Activated CD4-positive, alpha-beta T cell treated with anti-CD3 and anti-CD28 coated beads, Interleukin-2, amount 10 ng/mL, durations not matched to agents 7 days and 5 days (primary cell): Measurements from ENCODE around the gene AGTRAP. TPM values are rescaled to one million over a fixed set of nuclear protein-coding genes. Genes with fewer than 3 reads are reported as not detected.
A peak's percentile ranks its signal among the peaks of the same experiment; 100 is the strongest.

Experiments used
- CTCF ChIA-PET: fragments of 350-600 bp; sonication (Branson Sonifier 250); formaldehyde crosslinking; loops from one replicate; lab custom pipeline; 2021; ENCODE audit warnings: antibody characterized with exemption; lab: Charles Lee
- POLR2A ChIA-PET: fragments of 350-600 bp; sonication (Branson Sonifier 250); formaldehyde crosslinking; loops from one replicate; lab custom pipeline; 2021; ENCODE audit warnings: antibody characterized with exemption; lab: Charles Lee
- DNase-seq: peaks from one replicate; pipeline ENCODE4 v3.0.0-alpha.2; 2020
- H3K27ac Mint-ChIP-seq: one replicate; pipeline ENCODE4 v1.8.0; 2021; ENCODE audit warnings: mild to moderate bottlenecking, moderate library complexity, mixed read lengths
- H3K27me3 Mint-ChIP-seq: one replicate; pipeline ENCODE4 v1.8.0; 2021; ENCODE audit warnings: mixed read lengths
- H3K36me3 Mint-ChIP-seq: one replicate; pipeline ENCODE4 v1.8.0; 2021; ENCODE audit warnings: low read depth, mixed read lengths
- H3K4me1 Mint-ChIP-seq: one replicate; pipeline ENCODE4 v1.8.0; 2021; ENCODE audit warnings: mixed read lengths
- H3K4me3 Mint-ChIP-seq: one replicate; pipeline ENCODE4 v1.8.0; 2021; ENCODE audit warnings: mild to moderate bottlenecking, moderate library complexity, mixed read lengths
- H3K9me3 Mint-ChIP-seq: one replicate; pipeline ENCODE4 v1.8.0; 2021; ENCODE audit warnings: mixed read lengths
- total RNA-seq, 2 experiments: library from RNA; stranded (reverse); gene quantifications; one replicate each; pipeline ENCODE4 v1.2.3, GENCODE V29; 2021

AGTRAP gene
- total RNA-seq, 2 experiments from 2014 or later, result 41.3 to 42.7 TPM

- no peak overlapping the region for H3K27ac Mint-ChIP-seq
- no peak for DNase-seq
- ChIA-PET CTCF (interaction anchor here (1.0 kb wide), 1 partner anchor 9 kb away, joined by 3 read pairs; no protein-coding TSS in a partner anchor), POLR2A (no interaction called here)
- peaks cover 57% of the 10 kb centered on the region for H3K4me1 Mint-ChIP-seq
- H3K9me3 Mint-ChIP-seq, result no peaks in the 10 kb centered on the region
- no peak overlapping the region for H3K4me3 Mint-ChIP-seq
- H3K36me3 Mint-ChIP-seq, result no peaks in the 10 kb centered on the region
- no peaks in the 10 kb centered on the region for H3K27me3 Mint-ChIP-seq
Observed at GRCh38 chr1:11729155-11729497, 6.8 kb upstream of the AGTRAP start.

- POLR2A ChIA-PET, result interaction anchor here (1.1 kb wide), 1 partner anchor 10 kb away, joined by 6 read pairs; no protein-coding TSS in a partner anchor
- Mint-ChIP-seq H3K27ac (peak overlapping the region; percentile 82), H3K4me3 (peak overlapping the region; percentile 60)
Observed at GRCh38 chr1:11729498-11730428, 6.2 kb upstream of the AGTRAP start.

GRCh38 chr1:11730429-11730891 lies 5.5 kb upstream of the AGTRAP start:
- Mint-ChIP-seq H3K36me3 (no peaks in the 10 kb centered on the region), H3K4me1 (peaks cover 50% of the 10 kb centered on the region), H3K27me3 (no peaks in the 10 kb centered on the region), H3K27ac (peak overlapping the region; percentile 82), H3K9me3 (no peaks in the 10 kb centered on the region), H3K4me3 (peak overlapping the region; percentile 60)
- CTCF ChIA-PET, result interaction anchor here (0.8 to 1.4 kb wide), 6 partner anchors 11 to 88 kb away, joined by 3 to 4 read pairs (median 4); partner anchors contain the start of genes FBXO6 and MAD2L2
- peak; percentile 74 for DNase-seq
- POLR2A ChIA-PET, result interaction anchor here (1.1 kb wide), 1 partner anchor 11 kb away, joined by 6 read pairs; no protein-coding TSS in a partner anchor

More at GRCh38 chr1:11729498-11730428, 6.2 kb upstream of the AGTRAP start:
- Mint-ChIP-seq H3K27me3 (no peaks in the 10 kb centered on the region), H3K36me3 (no peaks in the 10 kb centered on the region), H3K9me3 (no peaks in the 10 kb centered on the region), H3K4me1 (peaks cover 54% of the 10 kb centered on the region)
- CTCF ChIA-PET, result interaction anchor here (0.8 to 1.4 kb wide), 5 partner anchors 46 to 87 kb away, joined by 3 to 4 read pairs (median 3); partner anchors contain the start of genes FBXO6 and MAD2L2
- peak; percentile 22 for DNase-seq

GRCh38 chr1:11731691-11732283 lies 4.1 kb upstream of the AGTRAP start:
- CTCF ChIA-PET, result interaction anchor here (0.7 to 1.3 kb wide), 3 partner anchors 12 to 37 kb away, joined by 3 to 4 read pairs (median 4); no protein-coding TSS in a partner anchor
- POLR2A ChIA-PET, result no interaction called here
- Mint-ChIP-seq H3K27ac (peak overlapping the region; percentile 90), H3K27me3 (no peaks in the 10 kb centered on the region), H3K9me3 (no peaks in the 10 kb centered on the region), H3K36me3 (no peaks in the 10 kb centered on the region), H3K4me1 (peaks cover 51% of the 10 kb centered on the region), H3K4me3 (peak overlapping the region; percentile 60)
- peak; percentile 44 for DNase-seq

- Mint-ChIP-seq H3K4me1 (peaks cover 64% of the 10 kb centered on the region), H3K27ac (no peak overlapping the region), H3K36me3 (peaks cover 3% of the 10 kb centered on the region), H3K27me3 (no peaks in the 10 kb centered on the region), H3K9me3 (no peaks in the 10 kb centered on the region), H3K4me3 (no peak overlapping the region)
- CTCF ChIA-PET, result interaction anchor here (1.4 kb wide), 1 partner anchor 69 kb away, joined by 3 read pairs; no protein-coding TSS in a partner anchor
- POLR2A ChIA-PET, result no interaction called here
- DNase-seq, result no peak
Observed at GRCh38 chr1:11733306-11733705, 2.6 kb upstream of the AGTRAP start.

GRCh38 chr1:11735531-11735853 lies 444 bp upstream of the AGTRAP start:
- peaks cover 7% of the 10 kb centered on the region for H3K36me3 Mint-ChIP-seq
- no peak overlapping the region for H3K27ac Mint-ChIP-seq
- ChIA-PET CTCF (interaction anchor here (1.2 to 2.5 kb wide), 3 partner anchors 16 to 698 kb away, joined by 4 to 10 read pairs (median 8); partner anchors contain the start of genes FBXO2 and FBXO44), POLR2A (no interaction called here)
- no peaks in the 10 kb centered on the region for H3K9me3 Mint-ChIP-seq
- DNase-seq, result no peak
- H3K4me3 Mint-ChIP-seq, result peak overlapping the region; percentile 95
- no peaks in the 10 kb centered on the region for H3K27me3 Mint-ChIP-seq
- H3K4me1 Mint-ChIP-seq, result peaks cover 72% of the 10 kb centered on the region

GRCh38 chr1:11736746-11737639 lies 1.1 kb downstream of the AGTRAP start:
- POLR2A ChIA-PET, result no interaction called here

GRCh38 chr1:11738096-11738495 lies 2.2 kb downstream of the AGTRAP start:
- ChIA-PET POLR2A (no interaction called here), CTCF (interaction anchor here (0.7 to 2.5 kb wide), 3 partner anchors 73 to 84 kb away, joined by 3 to 10 read pairs (median 5); partner anchors contain the start of genes FBXO2 and FBXO44)
- H3K9me3 Mint-ChIP-seq, result no peaks in the 10 kb centered on the region
- peaks cover 76% of the 10 kb centered on the region for H3K4me1 Mint-ChIP-seq
- no peak for DNase-seq
- no peak overlapping the region for H3K27ac Mint-ChIP-seq
- H3K36me3 Mint-ChIP-seq, result peaks cover 20% of the 10 kb centered on the region
- H3K4me3 Mint-ChIP-seq, result peak overlapping the region; percentile 8
- H3K27me3 Mint-ChIP-seq, result peaks cover 4% of the 10 kb centered on the region

More at GRCh38 chr1:11736746-11737639, 1.1 kb downstream of the AGTRAP start:
- Mint-ChIP-seq H3K9me3 (no peaks in the 10 kb centered on the region), H3K27ac (peak overlapping the region; percentile 42), H3K27me3 (no peaks in the 10 kb centered on the region), H3K4me1 (peaks cover 72% of the 10 kb centered on the region), H3K36me3 (peaks cover 11% of the 10 kb centered on the region), H3K4me3 (peak overlapping the region; percentile 95)
- CTCF ChIA-PET, result interaction anchor here (0.5 to 2.5 kb wide), 8 partner anchors 18 to 1242 kb away, joined by 3 to 12 read pairs (median 4); partner anchors contain the start of genes FBXO2 and FBXO44
- DNase-seq, result peak; percentile 54

GRCh38 chr1:11738783-11739182 lies 2.8 kb downstream of the AGTRAP start:
- no peak for DNase-seq
- Mint-ChIP-seq H3K4me3 (no peak overlapping the region), H3K27me3 (peaks cover 4% of the 10 kb centered on the region), H3K36me3 (peaks cover 20% of the 10 kb centered on the region), H3K9me3 (no peaks in the 10 kb centered on the region), H3K27ac (no peak overlapping the region), H3K4me1 (peaks cover 75% of the 10 kb centered on the region)
- ChIA-PET POLR2A (no interaction called here), CTCF (interaction anchor here (1.0 kb wide), 1 partner anchor 74 kb away, joined by 5 read pairs; no protein-coding TSS in a partner anchor)

- peaks cover 20% of the 10 kb centered on the region for H3K36me3 Mint-ChIP-seq
- POLR2A ChIA-PET, result no interaction called here
Observed at GRCh38 chr1:11740258-11741192, 4.6 kb downstream of the AGTRAP start.

GRCh38 chr1:11741482-11741881 lies 5.5 kb downstream of the AGTRAP start:
- ChIA-PET CTCF (interaction anchor here (2.0 kb wide), 1 partner anchor 22 kb away, joined by 9 read pairs; no protein-coding TSS in a partner anchor), POLR2A (interaction anchor here (0.6 kb wide), 1 partner anchor 168 kb away, joined by 3 read pairs; no protein-coding TSS in a partner anchor)
- no peak for DNase-seq
- Mint-ChIP-seq H3K4me1 (peaks cover 77% of the 10 kb centered on the region), H3K27me3 (peaks cover 4% of the 10 kb centered on the region), H3K27ac (peak overlapping the region; percentile 72), H3K36me3 (peaks cover 20% of the 10 kb centered on the region), H3K4me3 (peak overlapping the region; percentile 53), H3K9me3 (no peaks in the 10 kb centered on the region)

More at GRCh38 chr1:11740258-11741192, 4.6 kb downstream of the AGTRAP start:
- CTCF ChIA-PET, result interaction anchor here (0.6 to 2.0 kb wide), 4 partner anchors 21 to 90 kb away, joined by 3 to 9 read pairs (median 6); no protein-coding TSS in a partner anchor
- H3K27ac Mint-ChIP-seq, result peak overlapping the region; percentile 72
- DNase-seq, result peak; percentile 56
- H3K4me1 Mint-ChIP-seq, result peaks cover 77% of the 10 kb centered on the region
- H3K4me3 Mint-ChIP-seq, result peak overlapping the region; percentile 53
- H3K9me3 Mint-ChIP-seq, result no peaks in the 10 kb centered on the region
- peaks cover 4% of the 10 kb centered on the region for H3K27me3 Mint-ChIP-seq
